HEK293 (cell line): ENCODE results near the gene NLGN1.
A peak's percentile ranks its signal among the peaks of the same experiment; 100 is the strongest.

Experiments used
- CTCF ChIA-PET: fragments of 350-600 bp; formaldehyde crosslinking; extraction: SDS; loops from one replicate; lab custom pipeline; 2021; ENCODE audit warnings: antibody characterized with exemption; lab: Yijun Ruan, JAX
- POLR2A ChIA-PET: fragments of 300-600 bp; formaldehyde crosslinking; extraction: SDS; loops from one replicate; lab custom pipeline; 2020; ENCODE audit warnings: antibody characterized with exemption, inconsistent platforms; lab: Yijun Ruan, JAX
- H3K27ac ChIP-seq: fragments of 200-500 bp; sonication (Bioruptor generic); 2 replicates; pipeline ENCODE4 v1.5.1; 2014; ENCODE audit warnings: low read depth, low read length, control low read depth, inconsistent platforms; ENCODE audit errors: extremely low read depth
- H3K36me3 ChIP-seq, 2 experiments: fragments of 200-500 bp in 1 of 2; sonication (Bioruptor generic) in 1 of 2; 1 replicate in 1 of 2; 2 replicates in 1 of 2; pipeline ENCODE4 v1.5.1; 2014 to 2017; ENCODE audit warnings: inconsistent platforms in 2 of 2, low read length in 2 of 2; ENCODE audit not compliant: control insufficient read depth in 2 of 2, insufficient read depth in 1 of 2
- H3K4me1 ChIP-seq: fragments of 200-500 bp; sonication (Bioruptor generic); 2 replicates; pipeline ENCODE4 v1.5.1; 2014; ENCODE audit warnings: mild to moderate bottlenecking, low read length, inconsistent platforms; ENCODE audit not compliant: control insufficient read depth, insufficient read depth
- H3K4me3 ChIP-seq: 2 replicates; pipeline ENCODE4 v1.5.1; 2011; ENCODE audit warnings: low read depth, mild to moderate bottlenecking, control low read depth, low read length, moderate library complexity
- H3K9me3 ChIP-seq: fragments of 200-500 bp; sonication (Bioruptor generic); 2 replicates; pipeline ENCODE4 v1.5.1; 2014; ENCODE audit warnings: low read depth, low read length, inconsistent platforms; ENCODE audit not compliant: control insufficient read depth, insufficient read depth
- FEZF1 ChIP-seq: fragments of 450-650 bp; formaldehyde crosslinking; IDR thresholded peaks from 2 replicates; pipeline ENCODE4 v1.5.1; 2016; ENCODE audit warnings: missing biosample characterization, missing genetic modification characterization
- ZBTB8A ChIP-seq: fragments of 450-650 bp; formaldehyde crosslinking; IDR thresholded peaks from 2 replicates; pipeline ENCODE4 v1.5.1; 2016; ENCODE audit warnings: missing biosample characterization, missing genetic modification characterization
- ZFP3 ChIP-seq: fragments of 450-650 bp; formaldehyde crosslinking; IDR thresholded peaks from 2 replicates; pipeline ENCODE4 v1.5.1; 2016; ENCODE audit warnings: low read depth, missing biosample characterization, missing genetic modification characterization
- ZNF223 ChIP-seq: fragments of 450-650 bp; formaldehyde crosslinking; IDR thresholded peaks from 2 replicates; pipeline ENCODE4 v1.5.1; 2016; ENCODE audit warnings: missing biosample characterization, missing genetic modification characterization
- ZNF239 ChIP-seq: fragments of 450-650 bp; formaldehyde crosslinking; IDR thresholded peaks from 2 replicates; pipeline ENCODE4 v1.5.1; 2016; ENCODE audit warnings: missing biosample characterization, missing genetic modification characterization
- ZNF521 ChIP-seq: fragments of 450-650 bp; formaldehyde crosslinking; IDR thresholded peaks from 2 replicates; pipeline ENCODE4 v1.5.1; 2017; ENCODE audit warnings: missing biosample characterization, mild to moderate bottlenecking, missing genetic modification characterization
- ZNF654 ChIP-seq: fragments of 450-650 bp; formaldehyde crosslinking; IDR thresholded peaks from 2 replicates; pipeline ENCODE4 v1.5.1; 2016; ENCODE audit warnings: low read depth, missing biosample characterization, missing genetic modification characterization
- ZNF791 ChIP-seq: fragments of 450-650 bp; formaldehyde crosslinking; IDR thresholded peaks from 2 replicates; pipeline ENCODE4 v1.5.1; 2016; ENCODE audit warnings: missing biosample characterization, missing genetic modification characterization
- TF ChIP-seq, protein P1 (sequence below): fragments of 450-650 bp; formaldehyde crosslinking; conservative IDR thresholded peaks from 2 replicates; pipeline ENCODE4 v1.5.1; 2016; ENCODE audit warnings: low read depth, missing biosample characterization, missing genetic modification characterization
- TF ChIP-seq, protein P2 (sequence below): fragments of 450-650 bp; formaldehyde crosslinking; IDR thresholded peaks from 2 replicates; pipeline ENCODE4 v1.5.1; 2016; ENCODE audit warnings: missing biosample characterization, missing genetic modification characterization
- TF ChIP-seq, protein P3 (sequence below): fragments of 450-650 bp; formaldehyde crosslinking; IDR thresholded peaks from 2 replicates; pipeline ENCODE4 v1.5.1; 2017; ENCODE audit warnings: missing biosample characterization, missing genetic modification characterization
- TF ChIP-seq, protein P4 (sequence below): fragments of 450-650 bp; formaldehyde crosslinking; optimal IDR thresholded peaks from 2 replicates; pipeline ENCODE3; 2016; ENCODE audit warnings: missing biosample characterization, mild to moderate bottlenecking, missing genetic modification characterization

Gene NLGN1

DNA sequence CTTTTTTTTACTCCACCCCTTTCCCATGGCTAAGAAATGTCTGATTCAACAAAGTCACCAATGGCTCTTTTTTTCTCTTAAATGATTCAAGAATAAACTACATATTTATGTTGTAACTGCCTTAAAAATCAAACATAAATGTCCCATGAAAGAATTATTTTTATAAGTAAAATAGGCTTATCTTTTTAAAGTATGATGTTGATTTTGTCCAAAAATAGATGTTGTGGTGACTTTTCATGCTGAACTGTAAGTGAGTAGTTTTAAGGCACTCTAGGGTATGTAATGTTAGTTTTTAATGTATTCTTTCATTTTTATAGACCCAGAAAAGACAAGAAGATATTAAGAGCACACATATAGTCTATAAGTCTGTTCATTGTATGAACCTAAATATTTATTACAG lies 594.9 kb downstream of the NLGN1 start (continued):
- TF ChIP-seq, protein P1, sequence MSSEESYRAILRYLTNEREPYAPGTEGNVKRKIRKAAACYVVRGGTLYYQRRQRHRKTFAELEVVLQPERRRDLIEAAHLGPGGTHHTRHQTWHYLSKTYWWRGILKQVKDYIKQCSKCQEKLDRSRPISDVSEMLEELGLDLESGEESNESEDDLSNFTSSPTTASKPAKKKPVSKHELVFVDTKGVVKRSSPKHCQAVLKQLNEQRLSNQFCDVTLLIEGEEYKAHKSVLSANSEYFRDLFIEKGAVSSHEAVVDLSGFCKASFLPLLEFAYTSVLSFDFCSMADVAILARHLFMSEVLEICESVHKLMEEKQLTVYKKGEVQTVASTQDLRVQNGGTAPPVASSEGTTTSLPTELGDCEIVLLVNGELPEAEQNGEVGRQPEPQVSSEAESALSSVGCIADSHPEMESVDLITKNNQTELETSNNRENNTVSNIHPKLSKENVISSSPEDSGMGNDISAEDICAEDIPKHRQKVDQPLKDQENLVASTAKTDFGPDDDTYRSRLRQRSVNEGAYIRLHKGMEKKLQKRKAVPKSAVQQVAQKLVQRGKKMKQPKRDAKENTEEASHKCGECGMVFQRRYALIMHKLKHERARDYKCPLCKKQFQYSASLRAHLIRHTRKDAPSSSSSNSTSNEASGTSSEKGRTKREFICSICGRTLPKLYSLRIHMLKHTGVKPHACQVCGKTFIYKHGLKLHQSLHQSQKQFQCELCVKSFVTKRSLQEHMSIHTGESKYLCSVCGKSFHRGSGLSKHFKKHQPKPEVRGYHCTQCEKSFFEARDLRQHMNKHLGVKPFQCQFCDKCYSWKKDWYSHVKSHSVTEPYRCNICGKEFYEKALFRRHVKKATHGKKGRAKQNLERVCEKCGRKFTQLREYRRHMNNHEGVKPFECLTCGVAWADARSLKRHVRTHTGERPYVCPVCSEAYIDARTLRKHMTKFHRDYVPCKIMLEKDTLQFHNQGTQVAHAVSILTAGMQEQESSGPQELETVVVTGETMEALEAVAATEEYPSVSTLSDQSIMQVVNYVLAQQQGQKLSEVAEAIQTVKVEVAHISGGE (tag by site-specific recombination), result no peak
- TF ChIP-seq ZBTB8A (tag by site-specific recombination) (no peak), ZNF791 (tag by site-specific recombination) (no peak), ZNF223 (tag by site-specific recombination) (no peak), ZNF521 (tag by site-specific recombination) (no peak)
- TF ChIP-seq, protein P2, sequence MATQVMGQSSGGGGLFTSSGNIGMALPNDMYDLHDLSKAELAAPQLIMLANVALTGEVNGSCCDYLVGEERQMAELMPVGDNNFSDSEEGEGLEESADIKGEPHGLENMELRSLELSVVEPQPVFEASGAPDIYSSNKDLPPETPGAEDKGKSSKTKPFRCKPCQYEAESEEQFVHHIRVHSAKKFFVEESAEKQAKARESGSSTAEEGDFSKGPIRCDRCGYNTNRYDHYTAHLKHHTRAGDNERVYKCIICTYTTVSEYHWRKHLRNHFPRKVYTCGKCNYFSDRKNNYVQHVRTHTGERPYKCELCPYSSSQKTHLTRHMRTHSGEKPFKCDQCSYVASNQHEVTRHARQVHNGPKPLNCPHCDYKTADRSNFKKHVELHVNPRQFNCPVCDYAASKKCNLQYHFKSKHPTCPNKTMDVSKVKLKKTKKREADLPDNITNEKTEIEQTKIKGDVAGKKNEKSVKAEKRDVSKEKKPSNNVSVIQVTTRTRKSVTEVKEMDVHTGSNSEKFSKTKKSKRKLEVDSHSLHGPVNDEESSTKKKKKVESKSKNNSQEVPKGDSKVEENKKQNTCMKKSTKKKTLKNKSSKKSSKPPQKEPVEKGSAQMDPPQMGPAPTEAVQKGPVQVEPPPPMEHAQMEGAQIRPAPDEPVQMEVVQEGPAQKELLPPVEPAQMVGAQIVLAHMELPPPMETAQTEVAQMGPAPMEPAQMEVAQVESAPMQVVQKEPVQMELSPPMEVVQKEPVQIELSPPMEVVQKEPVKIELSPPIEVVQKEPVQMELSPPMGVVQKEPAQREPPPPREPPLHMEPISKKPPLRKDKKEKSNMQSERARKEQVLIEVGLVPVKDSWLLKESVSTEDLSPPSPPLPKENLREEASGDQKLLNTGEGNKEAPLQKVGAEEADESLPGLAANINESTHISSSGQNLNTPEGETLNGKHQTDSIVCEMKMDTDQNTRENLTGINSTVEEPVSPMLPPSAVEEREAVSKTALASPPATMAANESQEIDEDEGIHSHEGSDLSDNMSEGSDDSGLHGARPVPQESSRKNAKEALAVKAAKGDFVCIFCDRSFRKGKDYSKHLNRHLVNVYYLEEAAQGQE (tag by site-specific recombination), result no peak
- TF ChIP-seq, protein P3, sequence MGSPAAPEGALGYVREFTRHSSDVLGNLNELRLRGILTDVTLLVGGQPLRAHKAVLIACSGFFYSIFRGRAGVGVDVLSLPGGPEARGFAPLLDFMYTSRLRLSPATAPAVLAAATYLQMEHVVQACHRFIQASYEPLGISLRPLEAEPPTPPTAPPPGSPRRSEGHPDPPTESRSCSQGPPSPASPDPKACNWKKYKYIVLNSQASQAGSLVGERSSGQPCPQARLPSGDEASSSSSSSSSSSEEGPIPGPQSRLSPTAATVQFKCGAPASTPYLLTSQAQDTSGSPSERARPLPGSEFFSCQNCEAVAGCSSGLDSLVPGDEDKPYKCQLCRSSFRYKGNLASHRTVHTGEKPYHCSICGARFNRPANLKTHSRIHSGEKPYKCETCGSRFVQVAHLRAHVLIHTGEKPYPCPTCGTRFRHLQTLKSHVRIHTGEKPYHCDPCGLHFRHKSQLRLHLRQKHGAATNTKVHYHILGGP (tag by site-specific recombination), result no peak

DNA sequence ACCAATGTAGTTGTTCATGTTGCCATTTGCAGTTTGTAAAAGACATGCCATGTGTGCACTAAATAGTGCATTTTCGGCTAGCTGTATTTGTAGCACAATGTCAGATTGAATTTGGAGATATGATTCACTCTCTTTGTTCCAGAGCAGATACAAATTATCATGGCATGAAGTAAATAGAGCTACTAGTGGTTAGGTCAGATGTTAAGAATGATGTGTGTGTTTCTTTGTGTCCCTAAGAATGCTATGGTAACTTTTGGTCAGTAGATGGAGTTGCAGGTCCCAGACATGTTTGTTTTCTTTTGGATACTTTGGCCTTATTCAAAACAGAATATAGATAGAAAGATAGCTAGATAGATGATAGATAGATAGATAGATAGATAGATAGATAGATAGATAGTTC lies 595.8 kb downstream of the NLGN1 start:
- H3K36me3 ChIP-seq, result no peaks in the 10 kb centered on the region
- ChIA-PET CTCF (interaction anchor here (0.6 to 0.7 kb wide), 3 partner anchors 9 to 948 kb away, joined by 3 read pairs; no protein-coding TSS in a partner anchor), POLR2A (no interaction called here)
- peak; percentile 44 for TF ChIP-seq ZNF654 (tag by site-specific recombination)
- TF ChIP-seq, protein P4, sequence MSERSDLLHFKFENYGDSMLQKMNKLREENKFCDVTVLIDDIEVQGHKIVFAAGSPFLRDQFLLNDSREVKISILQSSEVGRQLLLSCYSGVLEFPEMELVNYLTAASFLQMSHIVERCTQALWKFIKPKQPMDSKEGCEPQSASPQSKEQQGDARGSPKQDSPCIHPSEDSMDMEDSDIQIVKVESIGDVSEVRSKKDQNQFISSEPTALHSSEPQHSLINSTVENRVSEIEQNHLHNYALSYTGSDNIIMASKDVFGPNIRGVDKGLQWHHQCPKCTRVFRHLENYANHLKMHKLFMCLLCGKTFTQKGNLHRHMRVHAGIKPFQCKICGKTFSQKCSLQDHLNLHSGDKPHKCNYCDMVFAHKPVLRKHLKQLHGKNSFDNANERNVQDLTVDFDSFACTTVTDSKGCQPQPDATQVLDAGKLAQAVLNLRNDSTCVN (tag by site-specific recombination), result no peak
- H3K9me3 ChIP-seq, result no peaks in the 10 kb centered on the region
- no peak overlapping the region for H3K27ac ChIP-seq
- no peak overlapping the region for H3K4me3 ChIP-seq
- no peaks in the 10 kb centered on the region for H3K4me1 ChIP-seq

DNA sequence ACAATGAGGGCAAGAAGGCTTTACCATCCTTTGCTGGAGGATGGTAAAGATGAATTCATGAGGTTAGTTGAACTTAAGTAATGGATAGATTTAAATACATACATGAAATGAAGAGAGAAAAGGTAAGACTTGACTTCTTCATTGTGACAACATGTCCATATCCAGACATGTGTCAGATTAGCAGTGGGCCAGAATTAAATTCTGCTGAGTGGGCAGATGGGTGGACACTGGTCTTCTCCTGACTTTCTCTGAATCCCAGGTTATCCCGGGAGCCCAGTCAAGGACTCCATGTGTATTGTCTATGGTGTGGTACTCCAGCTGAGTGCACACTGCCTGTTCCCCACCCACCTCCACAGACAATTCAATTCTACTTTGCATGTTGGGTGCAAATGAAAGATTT lies 603.1 kb downstream of the NLGN1 start:
- no peaks in the 10 kb centered on the region for H3K9me3 ChIP-seq
- H3K4me3 ChIP-seq, result no peak overlapping the region
- ChIA-PET CTCF (no interaction called here), POLR2A (no interaction called here)
- no peaks in the 10 kb centered on the region for H3K4me1 ChIP-seq
- no peaks in the 10 kb centered on the region for H3K36me3 ChIP-seq
- TF ChIP-seq ZNF521 (tag by site-specific recombination), result no peak
- TF ChIP-seq ZNF239, result no peak
- no peak for TF ChIP-seq ZFP3 (tag by site-specific recombination)
- TF ChIP-seq FEZF1 (tag by site-specific recombination), result no peak
- TF ChIP-seq, all 188 proteins: peak for 0
- H3K27ac ChIP-seq, result no peak overlapping the region
